GM12878 (cell line): ENCODE data around the gene CTCFL. TPM values are rescaled to one million over a fixed set of nuclear protein-coding genes. Genes with fewer than 3 reads are reported as not detected.
A peak's percentile ranks its signal among the peaks of the same experiment; 100 is the strongest.

ENCODE experiments used
- BCL11A ChIP-seq: IDR thresholded peaks from 2 replicates; pipeline ENCODE4 v1.6.1; 2011; ENCODE audit warnings: low read depth, low read length
- BMI1 ChIP-seq: fragments of 450-650 bp; IDR thresholded peaks from 2 replicates; pipeline ENCODE4 v1.6.1; 2016; ENCODE audit warnings: mild to moderate bottlenecking, moderate library complexity, borderline replicate concordance
- CBFB ChIP-seq: IDR thresholded peaks from 2 replicates; pipeline ENCODE4 v1.6.1; 2016; ENCODE audit warnings: antibody characterized with exemption, low read depth
- CEBPB ChIP-seq, 2 experiments: fragments of 150-350 bp in 1 of 2; IDR thresholded peaks; 2 replicates each; pipeline ENCODE4 v1.6.1; 2012 to 2014; ENCODE audit warnings: low read depth in 2 of 2, low read length in 2 of 2, borderline replicate concordance in 1 of 2, inconsistent platforms in 1 of 2
- CHD2 ChIP-seq: IDR thresholded peaks from 2 replicates; pipeline ENCODE4 v1.6.1; 2011; ENCODE audit warnings: low read depth, low read length, improper control_type of control experiment, borderline replicate concordance
- EGR1 ChIP-seq, 2 experiments: IDR thresholded peaks; 1 replicate in 1 of 2; 2 replicates in 1 of 2; pipeline ENCODE4 v1.6.1; 2011 to 2012; ENCODE audit warnings: low read depth in 2 of 2, low read length in 2 of 2, borderline replicate concordance in 1 of 2, mild to moderate bottlenecking in 1 of 2, moderate library complexity in 1 of 2
- ESRRA ChIP-seq: IDR thresholded peaks from 2 replicates; pipeline ENCODE4 v1.6.1; 2012; ENCODE audit warnings: mild to moderate bottlenecking, low read length, improper control_type of control experiment
- JUND ChIP-seq: IDR thresholded peaks from 2 replicates; pipeline ENCODE4 v1.6.1; 2012; ENCODE audit warnings: low read depth, mild to moderate bottlenecking, low read length, improper control_type of control experiment, moderate library complexity
- KDM1A ChIP-seq: fragments of 200-600 bp; sonication (generic); IDR thresholded peaks from 2 replicates; pipeline ENCODE4 v1.6.1; 2016; ENCODE audit warnings: borderline replicate concordance
- NBN ChIP-seq: fragments of 450-650 bp; IDR thresholded peaks from 2 replicates; pipeline ENCODE4 v1.6.1; 2016
- NFIC ChIP-seq: IDR thresholded peaks from 2 replicates; pipeline ENCODE4 v1.6.1; 2012; ENCODE audit warnings: low read depth, mild to moderate bottlenecking, inconsistent platforms, low read length, moderate library complexity
- RCOR1 ChIP-seq: conservative IDR thresholded peaks from 2 replicates; pipeline ENCODE4 v1.6.1; 2012; ENCODE audit warnings: low read depth, low read length, improper control_type of control experiment
- SMC3 ChIP-seq: IDR thresholded peaks from 2 replicates; pipeline ENCODE4 v1.6.1; 2011; ENCODE audit warnings: low read length, improper control_type of control experiment, borderline replicate concordance
- SUPT20H ChIP-seq: IDR thresholded peaks from 2 replicates; pipeline ENCODE4 v1.6.1; 2011; ENCODE audit warnings: low read depth, mild to moderate bottlenecking, low read length, moderate library complexity, borderline replicate concordance; ENCODE audit not compliant: control insufficient read depth
- TBL1XR1 ChIP-seq: IDR thresholded peaks from 2 replicates; pipeline ENCODE4 v1.6.1; 2012; ENCODE audit warnings: low read depth, low read length, improper control_type of control experiment
- ZBED1 ChIP-seq: IDR thresholded peaks from 2 replicates; pipeline ENCODE4 v1.6.1; 2016; ENCODE audit warnings: borderline replicate concordance
- ZSCAN29 ChIP-seq: fragments of 450-650 bp; IDR thresholded peaks from 2 replicates; pipeline ENCODE4 v1.6.1; 2017; ENCODE audit warnings: mild to moderate bottlenecking, moderate library complexity
- polyA plus RNA-seq, 11 experiments: library from polyadenylated mRNA; depleted of rRNA in 4 of 11; unstranded in 6 of 11; stranded (reverse) in 5 of 11; fragments of >200 nt; fragmentation: Nextera tagmentation in 4 of 11; fragmentation: Illumina TruSeq in 1 of 11; extraction: Ambion mirVana in 4 of 11; extraction: Trizol in 1 of 11; gene quantifications; 1 replicate in 1 of 11; 2 replicates in 10 of 11; pipeline versions ENCODE4 v1.2.1 to v1.2.3, GENCODE V29; 2011 to 2016; ENCODE audit warnings: inconsistent platforms in 2 of 11, missing spikeins in 2 of 11, low read depth in 1 of 11
- total RNA-seq, 4 experiments: library from RNA; depleted of rRNA in 3 of 4; stranded (reverse); fragments of >200 nt in 3 of 4; fragmentation: Illumina TruSeq in 1 of 4; extraction: Trizol in 1 of 4; gene quantifications; 2 replicates each; pipeline versions ENCODE4 v1.2.1 to v1.2.3, GENCODE V29; 2013 to 2021
- TF ChIP-seq, protein P1 (sequence below): IDR thresholded peaks from 2 replicates; pipeline ENCODE4 v1.6.1; 2011; ENCODE audit warnings: low read depth, low read length, improper control_type of control experiment, borderline replicate concordance
- TF ChIP-seq, protein P2 (sequence below): fragments of 450-650 bp; IDR thresholded peaks from 2 replicates; pipeline ENCODE4 v1.6.1; 2016; ENCODE audit warnings: mild to moderate bottlenecking
- TF ChIP-seq, protein P3 (sequence below): IDR thresholded peaks from 2 replicates; pipeline ENCODE4 v1.6.1; 2011; ENCODE audit warnings: mild to moderate bottlenecking, low read depth, low read length, moderate library complexity; ENCODE audit not compliant: insufficient replicate concordance
- TF ChIP-seq, protein P4 (sequence below): fragments of 450-650 bp; conservative IDR thresholded peaks from 2 replicates; pipeline ENCODE4 v1.6.1; 2017; ENCODE audit warnings: mild to moderate bottlenecking, moderate library complexity
- TF ChIP-seq, protein P5 (sequence below): fragments of 450-650 bp; IDR thresholded peaks from 2 replicates; pipeline ENCODE4 v1.6.1; 2017; ENCODE audit warnings: antibody characterized with exemption, mild to moderate bottlenecking, moderate library complexity

The CTCFL gene
- total and polyA plus RNA-seq, 10 of the 15 experiments (the other 5 are each of a cell fraction or from before 2014, with no cell fraction given) = 0.06 to 0.20 (median 0.11) TPM; not detected in 4

DNA sequence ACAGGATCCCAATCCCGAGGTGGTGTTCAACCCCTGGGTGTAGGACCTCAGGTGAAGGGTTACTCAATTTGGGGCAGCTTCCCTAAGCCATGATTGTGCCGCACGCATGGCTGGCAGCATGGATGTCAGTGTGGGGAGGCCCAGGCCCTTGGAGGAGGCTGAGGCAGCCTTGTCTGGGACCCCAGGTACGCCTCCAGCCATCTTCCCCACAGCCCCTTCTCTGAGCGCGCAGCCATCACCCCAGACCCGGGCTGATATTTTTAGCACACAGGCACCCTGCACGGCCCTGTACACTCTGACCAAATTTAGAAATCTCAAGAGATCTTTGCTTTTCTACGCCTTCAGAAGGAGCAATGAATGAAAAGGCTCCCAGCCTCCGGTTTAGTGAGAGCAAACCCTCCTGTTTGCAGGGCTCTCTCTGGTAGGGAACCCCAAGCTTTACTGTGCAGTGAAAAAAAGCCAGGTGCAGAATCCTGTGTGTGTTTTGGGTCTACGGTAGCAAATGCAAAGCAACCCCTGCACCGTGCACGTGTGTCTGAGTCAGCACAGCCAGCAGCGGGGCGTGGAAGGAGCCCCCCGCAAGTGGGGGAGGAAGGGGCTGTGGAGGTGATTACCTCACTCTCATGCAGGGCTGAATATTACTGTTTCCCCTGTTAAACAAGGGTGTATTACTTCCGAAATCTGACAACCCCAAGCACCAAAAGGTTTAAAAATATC is 44.3 kb downstream of the CTCFL start (continued):
- TF ChIP-seq TBL1XR1 (peak; percentile 98), BCL11A (peak; percentile 55; the same call in 1 of the 2 replicates), NBN (peak; percentile 77), CBFB (peak; percentile 46; the same call in 1 of the 2 replicates), KDM1A (no peak), ZSCAN29 (no peak), EGR1 (IDR thresholded peaks at IDR 0.05; ENCODE audit: borderline replicate concordance in 1 of 2, low read depth in 2 of 2, low read length in 2 of 2) (peak in 1 of 2 experiments; percentile 75; a peak in 2 of 3 replicates), CHD2 (0 out of 2 replicates have a peak, but pooled peaks have one; percentile 15), NFIC (peak; percentile 88), RCOR1 (peak; percentile 50; the same call in 1 of the 2 replicates), BMI1 (no peak), SMC3 (no peak), CEBPB (IDR thresholded peaks at IDR 0.05; ENCODE audit: borderline replicate concordance in 1 of 2, low read depth in 2 of 2, low read length in 2 of 2) (no peak), ZBED1 (peak; percentile 84; the same call in 1 of the 2 replicates), JUND (0 out of 2 replicates have a peak, but pooled peaks have one; percentile 81), ESRRA (no peak), SUPT20H (no peak)
- TF ChIP-seq, protein P1, sequence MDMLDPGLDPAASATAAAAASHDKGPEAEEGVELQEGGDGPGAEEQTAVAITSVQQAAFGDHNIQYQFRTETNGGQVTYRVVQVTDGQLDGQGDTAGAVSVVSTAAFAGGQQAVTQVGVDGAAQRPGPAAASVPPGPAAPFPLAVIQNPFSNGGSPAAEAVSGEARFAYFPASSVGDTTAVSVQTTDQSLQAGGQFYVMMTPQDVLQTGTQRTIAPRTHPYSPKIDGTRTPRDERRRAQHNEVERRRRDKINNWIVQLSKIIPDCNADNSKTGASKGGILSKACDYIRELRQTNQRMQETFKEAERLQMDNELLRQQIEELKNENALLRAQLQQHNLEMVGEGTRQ = no peak
- TF ChIP-seq, protein P2, sequence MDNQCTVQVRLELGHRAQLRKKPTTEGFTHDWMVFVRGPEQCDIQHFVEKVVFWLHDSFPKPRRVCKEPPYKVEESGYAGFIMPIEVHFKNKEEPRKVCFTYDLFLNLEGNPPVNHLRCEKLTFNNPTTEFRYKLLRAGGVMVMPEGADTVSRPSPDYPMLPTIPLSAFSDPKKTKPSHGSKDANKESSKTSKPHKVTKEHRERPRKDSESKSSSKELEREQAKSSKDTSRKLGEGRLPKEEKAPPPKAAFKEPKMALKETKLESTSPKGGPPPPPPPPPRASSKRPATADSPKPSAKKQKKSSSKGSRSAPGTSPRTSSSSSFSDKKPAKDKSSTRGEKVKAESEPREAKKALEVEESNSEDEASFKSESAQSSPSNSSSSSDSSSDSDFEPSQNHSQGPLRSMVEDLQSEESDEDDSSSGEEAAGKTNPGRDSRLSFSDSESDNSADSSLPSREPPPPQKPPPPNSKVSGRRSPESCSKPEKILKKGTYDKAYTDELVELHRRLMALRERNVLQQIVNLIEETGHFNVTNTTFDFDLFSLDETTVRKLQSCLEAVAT = no peak
- TF ChIP-seq, protein P3, sequence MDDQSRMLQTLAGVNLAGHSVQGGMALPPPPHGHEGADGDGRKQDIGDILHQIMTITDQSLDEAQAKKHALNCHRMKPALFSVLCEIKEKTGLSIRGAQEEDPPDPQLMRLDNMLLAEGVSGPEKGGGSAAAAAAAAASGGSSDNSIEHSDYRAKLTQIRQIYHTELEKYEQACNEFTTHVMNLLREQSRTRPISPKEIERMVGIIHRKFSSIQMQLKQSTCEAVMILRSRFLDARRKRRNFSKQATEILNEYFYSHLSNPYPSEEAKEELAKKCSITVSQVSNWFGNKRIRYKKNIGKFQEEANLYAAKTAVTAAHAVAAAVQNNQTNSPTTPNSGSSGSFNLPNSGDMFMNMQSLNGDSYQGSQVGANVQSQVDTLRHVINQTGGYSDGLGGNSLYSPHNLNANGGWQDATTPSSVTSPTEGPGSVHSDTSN = no peak
- TF ChIP-seq, protein P4, sequence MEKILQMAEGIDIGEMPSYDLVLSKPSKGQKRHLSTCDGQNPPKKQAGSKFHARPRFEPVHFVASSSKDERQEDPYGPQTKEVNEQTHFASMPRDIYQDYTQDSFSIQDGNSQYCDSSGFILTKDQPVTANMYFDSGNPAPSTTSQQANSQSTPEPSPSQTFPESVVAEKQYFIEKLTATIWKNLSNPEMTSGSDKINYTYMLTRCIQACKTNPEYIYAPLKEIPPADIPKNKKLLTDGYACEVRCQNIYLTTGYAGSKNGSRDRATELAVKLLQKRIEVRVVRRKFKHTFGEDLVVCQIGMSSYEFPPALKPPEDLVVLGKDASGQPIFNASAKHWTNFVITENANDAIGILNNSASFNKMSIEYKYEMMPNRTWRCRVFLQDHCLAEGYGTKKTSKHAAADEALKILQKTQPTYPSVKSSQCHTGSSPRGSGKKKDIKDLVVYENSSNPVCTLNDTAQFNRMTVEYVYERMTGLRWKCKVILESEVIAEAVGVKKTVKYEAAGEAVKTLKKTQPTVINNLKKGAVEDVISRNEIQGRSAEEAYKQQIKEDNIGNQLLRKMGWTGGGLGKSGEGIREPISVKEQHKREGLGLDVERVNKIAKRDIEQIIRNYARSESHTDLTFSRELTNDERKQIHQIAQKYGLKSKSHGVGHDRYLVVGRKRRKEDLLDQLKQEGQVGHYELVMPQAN = no peak
- TF ChIP-seq, protein P5, sequence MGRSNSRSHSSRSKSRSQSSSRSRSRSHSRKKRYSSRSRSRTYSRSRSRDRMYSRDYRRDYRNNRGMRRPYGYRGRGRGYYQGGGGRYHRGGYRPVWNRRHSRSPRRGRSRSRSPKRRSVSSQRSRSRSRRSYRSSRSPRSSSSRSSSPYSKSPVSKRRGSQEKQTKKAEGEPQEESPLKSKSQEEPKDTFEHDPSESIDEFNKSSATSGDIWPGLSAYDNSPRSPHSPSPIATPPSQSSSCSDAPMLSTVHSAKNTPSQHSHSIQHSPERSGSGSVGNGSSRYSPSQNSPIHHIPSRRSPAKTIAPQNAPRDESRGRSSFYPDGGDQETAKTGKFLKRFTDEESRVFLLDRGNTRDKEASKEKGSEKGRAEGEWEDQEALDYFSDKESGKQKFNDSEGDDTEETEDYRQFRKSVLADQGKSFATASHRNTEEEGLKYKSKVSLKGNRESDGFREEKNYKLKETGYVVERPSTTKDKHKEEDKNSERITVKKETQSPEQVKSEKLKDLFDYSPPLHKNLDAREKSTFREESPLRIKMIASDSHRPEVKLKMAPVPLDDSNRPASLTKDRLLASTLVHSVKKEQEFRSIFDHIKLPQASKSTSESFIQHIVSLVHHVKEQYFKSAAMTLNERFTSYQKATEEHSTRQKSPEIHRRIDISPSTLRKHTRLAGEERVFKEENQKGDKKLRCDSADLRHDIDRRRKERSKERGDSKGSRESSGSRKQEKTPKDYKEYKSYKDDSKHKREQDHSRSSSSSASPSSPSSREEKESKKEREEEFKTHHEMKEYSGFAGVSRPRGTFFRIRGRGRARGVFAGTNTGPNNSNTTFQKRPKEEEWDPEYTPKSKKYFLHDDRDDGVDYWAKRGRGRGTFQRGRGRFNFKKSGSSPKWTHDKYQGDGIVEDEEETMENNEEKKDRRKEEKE = no peak
